Measurements from ENCODE around the gene BEX1. TPM values are rescaled to one million over a fixed set of nuclear protein-coding genes. Genes with fewer than 3 reads are reported as not detected.

The BEX1 gene
- polyA plus RNA-seq, 1 experiment: 0.66 TPM

DNA sequence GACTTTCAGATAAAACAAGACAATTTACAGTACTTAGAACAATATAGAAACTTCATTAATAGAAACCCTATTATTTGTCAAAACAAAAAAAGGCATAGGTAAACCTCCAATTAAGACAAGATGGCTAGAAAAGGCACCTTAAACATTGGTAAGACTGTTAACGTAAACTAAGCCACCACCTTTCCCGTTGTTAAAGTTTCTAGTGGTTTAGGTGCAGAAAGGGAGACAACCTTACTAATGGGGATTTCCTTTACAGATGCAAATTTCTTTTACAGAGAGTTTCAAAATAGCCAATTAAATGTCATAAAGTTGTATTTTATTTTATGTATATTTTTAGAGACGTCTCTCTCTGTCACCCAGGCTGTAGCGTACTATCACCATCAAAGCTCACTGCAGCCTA lies 36.5 kb upstream of the BEX1 start:
- POLR2A ChIA-PET: no interaction called here

GRCh38 chrX:103099691-103100090 lies 35.7 kb upstream of the BEX1 start:
- no peaks in the 10 kb centered on the region for H3K27me3 ChIP-seq (ENCODE audit: control insufficient read depth, insufficient read depth, low read length)
- H3K9me3 ChIP-seq (ENCODE audit: control insufficient read depth, insufficient read depth, low read length): no peaks in the 10 kb centered on the region
- H3K4me3 ChIP-seq (ENCODE audit: low read depth, low read length): no peak overlapping the region
- CTCF ChIA-PET: no interaction called here
- no peak for TF ChIP-seq CTCF (IDR thresholded peaks at IDR 0.05; ENCODE audit: low read depth, low read length)
- DNase-seq (ENCODE audit: low read depth, low spot score): no peak
- no peak overlapping the region for H3K27ac ChIP-seq (ENCODE audit: low read depth, low read length)
- POLR2A ChIA-PET: no interaction called here

More for the DNA sequence above, 36.5 kb upstream of the BEX1 start:
- Histone ChIP-seq H3K4me3 (ENCODE audit: low read depth, low read length) (no peak overlapping the region), H3K27me3 (ENCODE audit: control insufficient read depth, insufficient read depth, low read length) (no peaks in the 10 kb centered on the region), H3K27ac (ENCODE audit: low read depth, low read length) (no peak overlapping the region), H3K9me3 (ENCODE audit: control insufficient read depth, insufficient read depth, low read length) (no peaks in the 10 kb centered on the region; the same call in 1 of the 2 replicates)
- DNase-seq (ENCODE audit: low read depth, low spot score): no peak
- no peak for TF ChIP-seq CTCF (IDR thresholded peaks at IDR 0.05; ENCODE audit: low read depth, low read length)
- CTCF ChIA-PET: no interaction called here

GRCh38 chrX:103098488-103098887 lies 34.5 kb upstream of the BEX1 start:
- H3K27me3 ChIP-seq (ENCODE audit: control insufficient read depth, insufficient read depth, low read length): no peaks in the 10 kb centered on the region
- DNase-seq (ENCODE audit: low read depth, low spot score): no peak
- H3K9me3 ChIP-seq (ENCODE audit: control insufficient read depth, insufficient read depth, low read length): no peaks in the 10 kb centered on the region
- no peak overlapping the region for H3K27ac ChIP-seq (ENCODE audit: low read depth, low read length)
- CTCF ChIA-PET: no interaction called here
- TF ChIP-seq CTCF (IDR thresholded peaks at IDR 0.05; ENCODE audit: low read depth, low read length): no peak
- POLR2A ChIA-PET: no interaction called here
- H3K4me3 ChIP-seq (ENCODE audit: low read depth, low read length): no peak overlapping the region

DNA sequence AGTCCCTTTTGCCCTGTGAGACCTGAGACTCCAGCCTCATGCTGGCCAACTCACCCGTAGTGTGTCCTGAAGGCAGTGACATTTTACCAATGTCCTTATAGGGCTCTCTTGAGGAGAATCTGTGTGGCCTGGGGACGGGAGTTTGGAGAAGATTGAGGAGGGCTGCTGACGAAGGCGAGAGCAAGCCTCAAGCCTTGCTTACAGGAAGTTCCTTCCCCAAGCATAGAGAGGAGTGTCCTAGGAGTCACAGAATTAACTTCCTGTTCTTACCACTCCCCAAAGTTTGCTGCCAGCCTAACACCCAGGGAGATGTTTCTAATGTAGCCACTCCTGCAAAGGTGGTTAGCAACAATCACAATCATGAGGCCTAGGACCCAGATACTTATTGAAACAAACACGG lies 29.0 kb upstream of the BEX1 start, which contains the start of gene NXF3:
Gene NXF3, minus strand, starts transcription at position 202 of the 400 bp plus-strand sequence. Its CDS starts 120 bp downstream, at position 82.
- POLR2A ChIA-PET: no interaction called here
- no peak within 1 kb of the TSS for H3K4me3 ChIP-seq (ENCODE audit: low read depth, low read length)
- CTCF ChIA-PET: no interaction called here

GRCh38 chrX:103081051-103081450 lies 17.1 kb upstream of the BEX1 start:
- POLR2A ChIA-PET: no interaction called here
- no peak overlapping the region for H3K27ac ChIP-seq (ENCODE audit: low read depth, low read length)
- no peak overlapping the region for H3K4me3 ChIP-seq (ENCODE audit: low read depth, low read length)
- H3K27me3 ChIP-seq (ENCODE audit: control insufficient read depth, insufficient read depth, low read length): no peaks in the 10 kb centered on the region
- no peaks in the 10 kb centered on the region for H3K9me3 ChIP-seq (ENCODE audit: control insufficient read depth, insufficient read depth, low read length)
- DNase-seq (ENCODE audit: low read depth, low spot score): no peak
- no peak for TF ChIP-seq CTCF (IDR thresholded peaks at IDR 0.05; ENCODE audit: low read depth, low read length)
- CTCF ChIA-PET: no interaction called here

More for the DNA sequence above, 29.0 kb upstream of the BEX1 start, which contains the start of gene NXF3:
- no peak for DNase-seq (ENCODE audit: low read depth, low spot score)
- Histone ChIP-seq H3K27me3 (ENCODE audit: control insufficient read depth, insufficient read depth, low read length) (no peaks in the 10 kb centered on the region), H3K9me3 (ENCODE audit: control insufficient read depth, insufficient read depth, low read length) (no peaks in the 10 kb centered on the region), H3K27ac (ENCODE audit: low read depth, low read length) (no peak within 1 kb of the TSS)
- no peak for TF ChIP-seq CTCF (IDR thresholded peaks at IDR 0.05; ENCODE audit: low read depth, low read length)

Data from AG04450 (cell line).